Activated CD4-positive, alpha-beta memory T cell treated with anti-CD3 and anti-CD28 coated beads, Interleukin-2, amount 10 ng/mL, durations not matched to agents 7 days and 5 days (primary cell): ENCODE results near the gene COP1. TPM values are rescaled to one million over a fixed set of nuclear protein-coding genes. Genes with fewer than 3 reads are reported as not detected.

ENCODE experiments used
- CTCF ChIA-PET: fragments of 350-600 bp; sonication (Branson Sonifier 250); formaldehyde crosslinking; loops from one replicate; lab custom pipeline; 2021; ENCODE audit warnings: antibody characterized with exemption, inconsistent platforms; lab: Charles Lee
- POLR2A ChIA-PET: fragments of 350-600 bp; sonication (Branson Sonifier 250); formaldehyde crosslinking; loops from one replicate; lab custom pipeline; 2021; ENCODE audit warnings: antibody characterized with exemption; lab: Charles Lee
- DNase-seq: peaks from one replicate; pipeline ENCODE4 v3.0.0-alpha.2; 2020
- H3K27ac Mint-ChIP-seq: one replicate; pipeline ENCODE4 v1.8.0; 2021; ENCODE audit warnings: mild to moderate bottlenecking, mixed read lengths
- H3K27me3 Mint-ChIP-seq: one replicate; pipeline ENCODE4 v1.8.0; 2021; ENCODE audit warnings: mixed read lengths
- H3K36me3 Mint-ChIP-seq: one replicate; pipeline ENCODE4 v1.8.0; 2021; ENCODE audit warnings: low read depth, mixed read lengths
- H3K4me1 Mint-ChIP-seq: one replicate; pipeline ENCODE4 v1.8.0; 2021; ENCODE audit warnings: mixed read lengths
- H3K4me3 Mint-ChIP-seq: one replicate; pipeline ENCODE4 v1.8.0; 2021; ENCODE audit warnings: mild to moderate bottlenecking, mixed read lengths
- H3K9me3 Mint-ChIP-seq: one replicate; pipeline ENCODE4 v1.8.0; 2021; ENCODE audit warnings: mixed read lengths
- total RNA-seq, 2 experiments: library from RNA; stranded (reverse); gene quantifications; one replicate each; pipeline ENCODE4 v1.2.3, GENCODE V29; 2021

COP1 gene
- total RNA-seq, 2 experiments from 2014 or later: 38.8 to 41.4 TPM

- H3K27me3 Mint-ChIP-seq: no peaks in the 10 kb centered on the region
- POLR2A ChIA-PET: interaction anchor here (1.1 kb wide), 1 partner anchor 10 kb away, joined by 3 read pairs; no protein-coding TSS in a partner anchor
- H3K9me3 Mint-ChIP-seq: no peaks in the 10 kb centered on the region
- no peak overlapping the region for H3K27ac Mint-ChIP-seq
- no peak for DNase-seq
- CTCF ChIA-PET: no interaction called here
- peaks cover 39% of the 10 kb centered on the region for H3K4me1 Mint-ChIP-seq
- H3K4me3 Mint-ChIP-seq: no peak overlapping the region
- H3K36me3 Mint-ChIP-seq: peaks cover 30% of the 10 kb centered on the region
Measured at GRCh38 chr1:176193663-176194062, 13.4 kb downstream of the COP1 start.

DNA sequence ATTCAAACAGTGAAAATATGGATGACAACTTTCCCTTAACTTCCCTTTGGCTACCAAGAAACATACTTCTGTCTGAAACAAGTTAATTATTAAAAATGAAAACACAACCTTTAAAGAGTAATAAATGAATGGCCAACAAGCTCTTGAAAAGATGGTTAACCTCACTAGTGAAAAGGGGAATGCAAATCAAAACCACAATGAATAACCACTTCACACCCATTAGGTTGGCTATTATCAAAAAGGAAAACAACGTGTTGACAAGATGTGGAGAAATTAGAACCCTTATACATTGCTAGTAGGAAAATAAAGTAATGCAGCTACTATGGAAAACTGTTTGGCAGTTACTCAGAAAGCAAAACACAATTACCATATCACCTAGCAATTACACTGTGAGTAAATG is 14.1 kb downstream of the COP1 start:
- Mint-ChIP-seq H3K4me3 (no peak overlapping the region), H3K36me3 (peaks cover 30% of the 10 kb centered on the region), H3K27ac (no peak overlapping the region), H3K9me3 (no peaks in the 10 kb centered on the region), H3K27me3 (no peaks in the 10 kb centered on the region), H3K4me1 (peaks cover 37% of the 10 kb centered on the region)
- DNase-seq: no peak
- POLR2A ChIA-PET: no interaction called here
- CTCF ChIA-PET: no interaction called here

GRCh38 chr1:176188604-176189003 is 18.5 kb downstream of the COP1 start:
- H3K4me3 Mint-ChIP-seq: no peak overlapping the region

DNA sequence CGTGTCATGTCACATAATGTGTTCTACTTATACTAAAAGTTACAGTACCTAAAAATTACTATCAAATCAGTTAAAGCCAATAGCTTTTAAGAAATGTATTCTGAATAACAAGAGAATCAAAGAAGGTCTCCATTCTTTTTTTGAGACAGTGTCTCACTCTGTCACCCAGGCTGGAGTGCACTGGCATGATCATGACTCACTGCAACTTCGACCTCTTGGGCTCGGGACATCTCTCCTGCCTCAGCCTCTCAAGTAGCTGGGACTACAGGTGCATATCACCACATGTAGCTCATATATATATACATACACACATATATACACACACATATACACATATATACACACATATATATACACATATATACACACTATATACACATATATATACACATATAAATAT is 20.1 kb downstream of the COP1 start:
- Mint-ChIP-seq H3K4me1 (peaks cover 10% of the 10 kb centered on the region), H3K27me3 (no peaks in the 10 kb centered on the region), H3K27ac (no peak overlapping the region), H3K4me3 (no peak overlapping the region), H3K36me3 (peaks cover 30% of the 10 kb centered on the region), H3K9me3 (no peaks in the 10 kb centered on the region)
- DNase-seq: no peak
- ChIA-PET POLR2A (interaction anchor here (1.5 kb wide), 1 partner anchor 19 kb away, joined by 3 read pairs; no protein-coding TSS in a partner anchor), CTCF (no interaction called here)

More at GRCh38 chr1:176188604-176189003, 18.5 kb downstream of the COP1 start:
- DNase-seq: no peak
- ChIA-PET POLR2A (no interaction called here), CTCF (no interaction called here)
- no peaks in the 10 kb centered on the region for H3K27me3 Mint-ChIP-seq
- peaks cover 32% of the 10 kb centered on the region for H3K36me3 Mint-ChIP-seq
- H3K4me1 Mint-ChIP-seq: peaks cover 21% of the 10 kb centered on the region
- no peaks in the 10 kb centered on the region for H3K9me3 Mint-ChIP-seq
- H3K27ac Mint-ChIP-seq: no peak overlapping the region

DNA sequence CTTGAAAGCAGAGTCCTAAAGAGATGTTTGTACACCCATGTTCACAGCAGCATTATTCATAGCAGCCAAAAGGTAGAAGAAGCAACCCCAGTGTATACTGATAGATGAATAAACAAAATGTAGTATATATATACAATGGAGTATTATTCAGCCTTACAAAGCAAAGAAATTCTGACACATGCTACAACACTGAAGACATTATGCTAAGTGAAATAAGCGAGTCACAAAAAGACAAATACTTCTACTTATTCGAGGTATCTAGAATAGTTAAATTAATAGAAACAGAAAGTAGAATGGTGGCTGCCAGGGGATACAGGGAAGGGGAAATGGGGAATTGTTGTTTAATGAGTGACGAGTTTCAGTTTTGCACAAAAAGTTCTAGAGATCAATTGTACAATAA is 23.5 kb downstream of the COP1 start:
- H3K4me3 Mint-ChIP-seq: no peak overlapping the region
- no peaks in the 10 kb centered on the region for H3K27me3 Mint-ChIP-seq
- peaks cover 8% of the 10 kb centered on the region for H3K4me1 Mint-ChIP-seq
- no peak overlapping the region for H3K27ac Mint-ChIP-seq
- H3K9me3 Mint-ChIP-seq: no peaks in the 10 kb centered on the region
- ChIA-PET POLR2A (no interaction called here), CTCF (no interaction called here)
- H3K36me3 Mint-ChIP-seq: peaks cover 29% of the 10 kb centered on the region
- no peak for DNase-seq

DNA sequence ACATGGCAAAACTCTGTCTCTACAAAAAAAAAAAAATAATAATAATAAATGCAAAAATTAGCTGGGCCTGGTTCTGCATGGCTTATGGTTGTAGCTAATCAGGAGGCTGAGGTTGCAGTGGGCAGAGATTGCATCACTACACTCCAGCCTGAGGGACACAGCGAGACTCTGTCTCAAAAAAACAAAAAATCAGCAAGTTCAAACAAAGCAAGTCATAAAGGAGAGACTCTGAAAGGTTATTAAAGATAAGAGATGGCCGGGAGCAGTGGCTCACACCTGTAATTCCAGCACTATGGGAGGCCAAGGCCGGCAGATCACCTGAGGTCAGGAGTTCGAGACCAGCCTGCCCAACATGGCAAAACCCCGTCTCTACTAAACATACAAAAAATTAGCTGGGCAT is 28.8 kb downstream of the COP1 start:
- no peak overlapping the region for H3K4me3 Mint-ChIP-seq
- no peaks in the 10 kb centered on the region for H3K9me3 Mint-ChIP-seq
- H3K4me1 Mint-ChIP-seq: peaks cover 26% of the 10 kb centered on the region
- POLR2A ChIA-PET: no interaction called here
- H3K27ac Mint-ChIP-seq: no peak overlapping the region
- H3K36me3 Mint-ChIP-seq: peaks cover 53% of the 10 kb centered on the region
- CTCF ChIA-PET: no interaction called here
- H3K27me3 Mint-ChIP-seq: no peaks in the 10 kb centered on the region
- DNase-seq: no peak

GRCh38 chr1:176177764-176178163 is 29.3 kb downstream of the COP1 start:
- no peak for DNase-seq
- POLR2A ChIA-PET: no interaction called here
- Mint-ChIP-seq H3K36me3 (peaks cover 55% of the 10 kb centered on the region), H3K27me3 (no peaks in the 10 kb centered on the region), H3K9me3 (no peaks in the 10 kb centered on the region), H3K4me3 (no peak overlapping the region), H3K4me1 (peaks cover 26% of the 10 kb centered on the region), H3K27ac (peak overlapping the region; percentile 28)
- CTCF ChIA-PET: no interaction called here

GRCh38 chr1:176174108-176174507 is 33.0 kb downstream of the COP1 start:
- no peak for DNase-seq
- Mint-ChIP-seq H3K4me1 (peaks cover 26% of the 10 kb centered on the region), H3K36me3 (peaks cover 65% of the 10 kb centered on the region), H3K9me3 (no peaks in the 10 kb centered on the region), H3K27me3 (no peaks in the 10 kb centered on the region), H3K4me3 (no peak overlapping the region), H3K27ac (no peak overlapping the region)
- CTCF ChIA-PET: no interaction called here
- POLR2A ChIA-PET: no interaction called here

DNA sequence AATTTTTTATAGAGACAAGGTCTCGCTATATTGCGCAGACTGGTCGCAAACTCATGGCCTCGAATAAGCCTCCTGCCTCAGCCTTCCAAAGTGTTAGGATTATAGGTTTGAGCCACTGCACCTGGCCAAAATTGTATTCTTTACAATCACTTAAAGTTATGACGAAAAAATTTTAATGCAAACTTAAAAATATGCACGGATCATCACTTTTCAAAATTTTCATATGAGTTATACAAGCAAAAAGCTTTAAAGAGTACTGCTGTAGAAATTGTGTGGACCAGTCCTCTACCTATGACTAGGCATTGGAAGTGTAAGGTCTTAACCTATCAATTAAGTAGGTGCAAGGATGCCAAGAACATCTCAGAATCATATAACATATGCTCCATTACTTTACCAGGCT is 34.9 kb downstream of the COP1 start:
- H3K9me3 Mint-ChIP-seq: no peaks in the 10 kb centered on the region
- peaks cover 61% of the 10 kb centered on the region for H3K36me3 Mint-ChIP-seq
- H3K27ac Mint-ChIP-seq: no peak overlapping the region
- no peak for DNase-seq
- H3K4me3 Mint-ChIP-seq: no peak overlapping the region
- CTCF ChIA-PET: no interaction called here
- H3K4me1 Mint-ChIP-seq: peaks cover 15% of the 10 kb centered on the region
- no peaks in the 10 kb centered on the region for H3K27me3 Mint-ChIP-seq
- POLR2A ChIA-PET: no interaction called here

- DNase-seq: no peak
- Mint-ChIP-seq H3K36me3 (peaks cover 57% of the 10 kb centered on the region), H3K4me1 (peaks cover 16% of the 10 kb centered on the region), H3K27me3 (no peaks in the 10 kb centered on the region), H3K27ac (no peak overlapping the region), H3K9me3 (no peaks in the 10 kb centered on the region), H3K4me3 (no peak overlapping the region)
- POLR2A ChIA-PET: no interaction called here
- CTCF ChIA-PET: no interaction called here
Measured at GRCh38 chr1:176167210-176167609, 39.9 kb downstream of the COP1 start.

GRCh38 chr1:176165573-176165972 is 41.5 kb downstream of the COP1 start:
- Mint-ChIP-seq H3K27me3 (no peaks in the 10 kb centered on the region), H3K4me1 (peaks cover 24% of the 10 kb centered on the region), H3K36me3 (peaks cover 57% of the 10 kb centered on the region), H3K27ac (no peak overlapping the region), H3K4me3 (no peak overlapping the region), H3K9me3 (no peaks in the 10 kb centered on the region)
- no peak for DNase-seq
- POLR2A ChIA-PET: no interaction called here
- CTCF ChIA-PET: no interaction called here

GRCh38 chr1:176164014-176164678 is 42.9 kb downstream of the COP1 start:
- Mint-ChIP-seq H3K27ac (no peak overlapping the region), H3K36me3 (peaks cover 58% of the 10 kb centered on the region), H3K4me1 (peaks cover 34% of the 10 kb centered on the region), H3K4me3 (no peak overlapping the region), H3K27me3 (no peaks in the 10 kb centered on the region), H3K9me3 (peaks cover 1% of the 10 kb centered on the region)
- DNase-seq: no peak
- CTCF ChIA-PET: no interaction called here
- POLR2A ChIA-PET: no interaction called here

DNA sequence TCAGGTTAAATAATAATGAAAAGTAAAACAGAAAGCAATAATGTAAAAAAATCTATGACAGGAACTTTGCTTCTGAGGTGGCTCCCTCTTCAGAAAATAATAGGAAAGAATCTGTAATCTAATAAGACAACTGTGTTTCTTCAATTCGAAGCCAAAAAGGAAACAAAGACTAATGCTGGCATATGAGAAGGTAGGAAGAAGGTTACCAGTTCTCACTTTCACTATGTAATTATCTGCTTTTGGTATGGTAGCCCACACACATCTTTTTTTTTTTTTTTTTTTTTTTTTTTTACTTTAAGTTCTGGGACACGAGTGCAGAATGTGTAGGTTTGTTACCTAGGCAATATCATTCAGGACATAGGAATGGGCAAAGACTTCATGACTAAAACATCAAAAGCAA is 47.1 kb downstream of the COP1 start:
- H3K4me1 Mint-ChIP-seq: peaks cover 31% of the 10 kb centered on the region
- no peak overlapping the region for H3K4me3 Mint-ChIP-seq
- no peaks in the 10 kb centered on the region for H3K27me3 Mint-ChIP-seq
- no peak for DNase-seq
- POLR2A ChIA-PET: interaction anchor here (0.9 kb wide), 1 partner anchor 48 kb away, joined by 3 read pairs; the partner anchor contains the start of gene COP1
- peaks cover 16% of the 10 kb centered on the region for H3K9me3 Mint-ChIP-seq
- CTCF ChIA-PET: no interaction called here
- no peak overlapping the region for H3K27ac Mint-ChIP-seq
- peaks cover 76% of the 10 kb centered on the region for H3K36me3 Mint-ChIP-seq

DNA sequence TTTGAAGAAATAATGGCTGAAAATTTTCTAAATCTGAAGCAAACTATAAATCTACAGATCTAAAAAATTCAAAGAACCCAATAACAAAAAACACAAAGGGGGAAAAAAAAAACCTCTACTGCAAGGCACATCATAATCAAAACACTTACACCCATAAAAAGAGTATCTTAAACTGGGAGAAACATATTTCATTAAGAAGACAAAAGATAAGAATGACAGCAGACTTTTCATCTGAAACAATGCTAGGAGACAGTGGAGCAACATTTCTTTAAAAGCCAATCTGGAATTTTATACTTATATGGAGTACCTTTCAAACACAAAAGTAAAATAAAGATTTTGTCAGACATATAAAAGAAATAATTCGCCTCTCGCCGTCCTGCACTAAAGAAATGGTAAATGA is 49.1 kb downstream of the COP1 start:
- Mint-ChIP-seq H3K4me3 (no peak overlapping the region), H3K36me3 (peaks cover 77% of the 10 kb centered on the region), H3K27ac (no peak overlapping the region), H3K4me1 (peaks cover 20% of the 10 kb centered on the region), H3K27me3 (no peaks in the 10 kb centered on the region), H3K9me3 (peaks cover 18% of the 10 kb centered on the region)
- DNase-seq: no peak
- ChIA-PET POLR2A (no interaction called here), CTCF (no interaction called here)
